HL-60/S4 treated with retinoic acid at 250 ng/mL for 4 days and 3 days (cell line): ENCODE data around the gene ZNF467.

Experiments
- in situ Hi-C: fragments of 300-500 bp; cut with MboI; formaldehyde crosslinking; loops from 2 replicates; pipeline ENCODE4 v1.7.0; 2022; ENCODE audit warnings: low sequenced_read_pairs

Gene ZNF467

DNA sequence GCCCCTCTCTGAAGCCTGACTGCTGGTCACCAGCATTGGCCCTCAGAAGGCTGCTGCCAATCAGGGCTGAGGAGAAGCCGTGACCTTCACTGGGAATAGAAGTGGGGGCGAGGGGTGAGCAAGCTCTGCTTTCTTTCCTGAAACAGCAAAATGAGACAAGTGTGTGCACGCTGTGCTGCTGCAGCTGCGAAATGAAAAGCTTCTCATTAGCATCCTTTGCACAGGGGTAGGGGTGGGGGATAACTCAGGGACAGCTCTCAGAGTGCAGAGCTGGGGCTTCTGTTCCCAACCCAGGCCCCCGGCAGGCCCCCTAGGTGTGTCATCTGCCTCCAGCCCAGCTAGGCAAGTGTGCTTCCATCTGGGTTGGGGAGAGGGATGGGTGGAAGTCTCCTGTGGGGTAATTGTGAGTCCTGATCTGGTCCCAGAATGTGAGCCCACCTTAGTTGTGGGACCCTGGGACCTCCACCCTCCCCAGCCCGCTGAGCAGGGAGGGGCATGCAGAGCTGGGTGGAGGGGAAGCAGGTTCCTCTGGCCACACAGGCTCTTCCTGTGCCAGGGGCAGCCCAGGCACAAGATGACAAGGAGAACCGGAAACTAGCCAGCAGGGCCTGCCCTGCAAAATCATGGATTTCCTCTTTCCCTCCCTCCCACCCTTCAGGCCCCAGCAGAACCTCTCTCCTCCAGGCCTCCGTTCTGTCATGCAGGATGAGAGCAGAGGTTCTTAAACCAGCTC, 22.2 kb downstream of the ZNF467 start:
- in situ Hi-C loops = no loop called here

DNA sequence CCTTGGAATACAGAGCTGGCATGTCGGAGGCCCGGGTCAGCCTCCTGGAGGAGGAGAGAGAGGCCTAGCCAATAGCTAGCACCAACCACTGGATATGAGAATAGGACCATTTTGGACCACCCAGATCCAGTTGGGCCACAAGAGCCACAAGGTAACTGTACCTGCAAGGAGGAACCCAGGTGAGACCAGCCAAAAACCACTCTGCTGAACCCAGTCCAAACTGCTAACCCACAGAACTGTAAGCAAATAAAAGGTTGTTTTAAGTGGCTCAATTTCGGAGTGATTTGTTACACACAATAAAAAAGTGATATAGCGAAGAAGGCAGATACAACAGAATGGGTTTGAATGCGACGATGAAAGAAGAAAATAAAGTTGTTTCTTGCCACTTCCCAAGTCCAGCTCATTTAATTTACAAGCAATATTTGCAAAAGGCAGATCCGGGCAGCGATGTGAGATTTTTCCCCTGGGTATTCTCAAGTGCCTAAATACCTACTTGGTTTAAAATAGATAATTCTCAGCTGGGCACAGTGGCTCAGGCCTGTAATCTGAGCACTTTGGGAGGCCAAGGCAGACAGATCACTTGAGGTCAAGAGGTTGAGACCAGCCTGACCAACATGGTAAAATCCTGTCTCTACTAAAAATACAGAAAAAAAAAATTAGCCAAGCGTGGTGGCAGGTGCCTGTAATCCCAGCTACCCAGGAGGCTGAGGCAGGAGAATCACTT, 23.1 kb downstream of the ZNF467 start:
- in situ Hi-C loops = no loop called here

DNA sequence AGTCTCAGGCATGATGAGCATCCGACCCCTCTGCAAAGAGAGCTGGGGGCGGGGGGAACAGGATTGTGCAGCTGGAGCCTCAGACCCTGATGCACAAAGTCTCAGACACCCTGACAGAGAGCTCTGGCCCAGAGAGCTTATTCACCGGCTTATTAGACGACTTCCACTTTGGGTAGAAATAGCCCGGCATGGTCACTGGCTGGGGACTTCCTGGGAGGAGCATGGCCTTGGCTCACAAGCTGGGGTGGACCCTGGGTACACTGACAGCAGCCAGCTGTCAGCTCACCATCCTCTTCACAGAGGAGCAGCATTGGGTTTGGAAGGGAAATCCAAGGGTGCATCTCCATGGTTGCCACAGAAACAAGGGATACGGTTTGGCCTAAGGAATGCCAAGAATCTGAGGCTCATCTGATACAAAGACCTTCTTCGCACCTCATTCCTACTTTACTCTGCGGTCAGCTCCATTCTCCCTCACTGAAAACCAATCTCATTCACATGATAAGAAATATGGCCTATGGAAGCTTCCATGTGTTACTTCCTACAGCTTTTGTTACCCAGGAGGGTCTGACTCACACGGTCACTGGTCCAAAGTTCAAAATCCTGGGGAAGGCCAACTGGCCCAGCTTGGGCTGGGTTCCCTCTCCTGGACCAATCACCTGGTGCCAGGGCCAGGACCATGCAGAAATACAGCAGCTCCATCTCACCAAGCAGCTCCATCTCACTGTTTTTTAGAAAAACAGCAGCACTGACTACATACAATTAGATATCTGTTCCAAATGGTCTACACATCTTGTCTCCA, 25.1 kb downstream of the ZNF467 start:
- in situ Hi-C loops = no loop called here

DNA sequence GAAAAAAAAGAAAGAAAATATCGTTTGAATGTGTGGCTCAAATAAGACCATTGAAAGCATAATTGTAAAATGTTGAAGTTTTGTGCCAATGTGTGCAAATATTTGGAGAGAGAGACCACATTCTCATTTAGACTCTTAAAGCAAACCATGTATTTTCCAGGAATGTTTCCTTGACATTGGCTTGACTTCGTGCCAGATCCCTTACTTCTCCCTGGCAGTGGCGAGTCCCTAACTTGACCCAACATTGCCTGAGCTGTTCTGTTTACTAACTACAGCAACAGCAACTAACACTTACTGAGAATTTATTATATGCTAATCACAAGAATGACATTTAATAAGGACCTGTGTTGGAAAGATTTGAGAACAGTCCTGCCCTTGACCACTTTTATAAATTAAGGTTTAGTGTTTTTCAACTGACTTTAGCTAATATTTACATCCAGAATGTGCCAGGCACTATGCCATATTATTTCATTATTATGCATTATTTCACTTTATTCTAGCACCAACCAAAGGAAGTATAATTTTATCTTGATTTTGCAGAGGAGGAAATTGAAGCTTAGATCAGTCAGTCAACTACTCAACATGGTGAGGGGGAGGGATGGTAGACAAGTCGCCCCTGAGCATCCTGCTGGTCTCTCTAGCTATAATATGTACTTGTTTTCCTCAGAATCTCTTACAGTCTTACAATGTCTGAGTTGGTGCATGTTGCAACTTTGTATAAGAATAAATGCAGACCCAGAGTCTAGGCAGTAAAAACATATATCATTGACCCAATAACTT, 29.7 kb downstream of the ZNF467 start:
- in situ Hi-C loops = no loop called here

DNA sequence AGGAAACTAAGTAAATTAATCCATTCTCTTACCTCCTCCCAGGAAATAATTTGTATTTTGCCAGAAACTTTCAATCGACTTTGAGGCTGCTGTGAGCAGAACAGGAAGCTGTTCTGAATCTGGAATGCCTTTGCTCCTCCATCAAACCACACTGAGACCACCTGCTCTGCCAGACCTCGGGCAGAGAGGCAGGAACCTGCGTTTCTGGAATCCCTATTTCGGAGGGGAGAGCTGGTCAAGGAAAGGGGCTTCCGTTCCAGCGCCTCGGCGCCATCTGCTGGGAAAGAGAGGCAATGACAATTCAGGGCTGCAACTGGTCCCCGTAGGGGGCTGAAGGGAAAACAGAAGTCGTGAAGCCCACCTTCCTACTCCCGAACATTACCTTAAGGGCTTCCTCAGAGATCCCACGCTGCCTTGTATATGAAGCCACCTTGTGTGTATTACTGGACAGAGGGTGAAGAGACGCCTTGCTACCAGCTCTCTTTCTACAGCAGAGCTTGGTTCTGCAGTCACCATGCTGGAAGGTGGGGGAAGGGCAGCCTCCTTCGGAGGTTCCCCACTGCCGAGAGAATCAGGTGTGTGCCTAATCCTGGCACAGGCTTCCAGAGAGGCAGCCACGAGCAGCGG, 31.2 kb downstream of the ZNF467 start:
- in situ Hi-C loops = no loop called here

DNA sequence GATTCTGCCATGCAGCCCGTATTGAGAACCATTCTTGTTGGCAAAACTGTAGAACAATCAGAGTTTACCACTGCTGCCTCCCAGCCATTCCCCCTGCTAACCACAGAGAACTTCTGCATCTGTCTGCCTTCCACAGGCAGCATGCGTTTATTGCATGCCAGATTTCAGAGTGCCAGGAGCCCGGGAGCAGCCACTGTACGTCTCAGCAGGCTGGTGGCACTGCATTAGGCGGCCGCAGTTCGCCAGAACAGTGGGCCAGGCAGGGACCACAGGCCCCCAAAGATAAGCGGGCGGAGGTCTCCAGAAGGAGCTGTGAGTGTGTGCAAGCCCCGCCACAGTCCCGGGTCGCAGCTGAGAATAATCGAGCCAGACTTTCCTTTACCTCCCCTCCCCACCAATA, 31.8 kb downstream of the ZNF467 start:
- in situ Hi-C loops = no loop called here

DNA sequence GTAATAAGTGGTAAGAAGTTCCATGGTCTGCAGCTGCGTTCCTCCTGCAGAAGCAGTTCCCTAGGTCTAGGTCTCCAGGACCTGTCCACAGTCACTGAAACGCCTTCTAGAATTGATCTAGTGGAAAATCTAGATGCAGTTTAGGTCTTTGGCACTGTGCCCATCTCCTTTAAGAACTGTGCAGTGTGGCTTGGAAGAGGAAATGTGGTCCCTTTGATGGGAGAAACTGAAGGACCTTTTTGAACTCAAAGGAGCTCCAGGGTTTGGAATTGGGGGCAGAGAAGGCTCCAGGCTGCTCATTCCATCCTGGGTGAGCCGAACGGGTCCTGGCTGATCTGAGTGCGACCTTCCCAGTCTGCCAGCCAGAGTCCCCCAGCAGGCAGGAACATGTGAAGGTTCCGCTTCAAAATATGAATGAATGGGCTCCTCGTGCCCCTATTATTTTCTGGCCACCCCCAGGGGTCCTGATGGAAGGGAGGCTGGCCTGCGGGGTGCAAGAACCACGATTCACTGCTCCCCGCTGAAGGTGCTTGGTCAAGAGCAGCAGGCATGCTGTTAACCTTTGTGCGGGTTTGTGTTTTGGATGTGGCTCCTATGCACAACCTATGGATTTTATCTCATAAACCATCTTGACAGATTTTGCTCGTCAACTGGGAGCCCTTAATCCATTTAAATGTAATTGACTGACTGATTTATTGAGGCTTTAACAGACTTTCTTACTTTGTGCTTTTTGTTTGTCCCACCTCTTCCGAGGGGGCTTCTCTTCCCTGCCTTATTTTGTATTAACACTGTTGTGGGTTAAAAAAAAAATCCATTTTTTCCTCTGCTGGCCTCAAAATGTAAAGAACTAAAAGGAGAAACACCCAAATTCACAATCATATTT, 36.7 kb downstream of the ZNF467 start:
- in situ Hi-C loops = no loop called here

DNA sequence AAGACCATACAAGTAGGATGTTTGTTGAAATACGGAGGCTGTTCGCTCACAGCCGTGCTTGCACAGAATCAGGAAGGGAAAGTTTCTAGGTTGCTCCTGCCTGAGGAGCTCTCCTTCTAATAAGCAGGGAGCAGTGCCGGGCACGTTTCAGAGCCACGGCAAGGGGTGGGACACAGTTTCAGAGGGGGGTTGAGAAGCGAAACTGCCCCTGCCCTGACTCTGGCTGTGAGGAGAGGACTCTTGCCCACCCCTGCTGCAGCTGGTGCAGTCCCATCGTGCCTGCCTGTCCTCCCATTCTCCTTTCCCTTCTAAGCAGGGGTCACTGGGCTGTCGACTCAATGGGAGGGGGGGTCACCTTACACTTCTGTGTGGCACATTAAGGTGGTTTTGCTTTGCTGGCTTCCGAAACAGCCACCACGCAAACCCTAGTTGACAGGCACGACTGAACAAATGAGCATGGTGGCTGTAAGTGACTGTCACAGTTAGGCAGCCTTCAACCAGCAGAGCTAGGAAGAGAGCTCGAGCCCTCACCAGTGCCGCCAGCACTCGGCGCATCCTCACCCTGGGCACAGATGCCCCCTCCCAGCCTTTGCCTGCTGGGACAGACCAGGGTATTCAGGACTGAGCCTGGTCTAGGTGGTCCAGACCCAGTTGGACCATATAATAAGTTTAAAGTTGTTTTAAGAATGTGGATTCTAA, 37.5 kb downstream of the ZNF467 start:
- in situ Hi-C loops = no loop called here

DNA sequence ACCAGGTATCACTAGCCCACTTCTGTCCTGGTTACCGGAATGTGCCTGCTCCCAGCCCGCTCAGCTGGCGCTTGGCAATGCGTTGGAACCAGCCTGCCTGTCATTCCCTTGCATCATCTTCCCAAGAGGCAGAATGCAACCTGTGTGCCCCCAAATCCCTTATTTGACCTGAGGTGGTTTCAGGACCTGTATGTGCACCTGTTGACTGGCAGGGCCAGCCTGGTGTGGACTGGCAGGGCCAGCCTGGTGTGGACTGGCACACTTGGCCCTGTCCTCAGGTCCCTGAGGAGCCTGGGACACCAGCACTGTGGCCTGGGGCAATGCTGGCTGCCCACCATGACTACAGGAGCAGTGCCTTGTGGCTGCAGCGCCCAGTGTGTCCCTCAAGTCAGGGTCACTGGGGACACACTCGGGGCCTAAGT, 38.2 kb downstream of the ZNF467 start:
- in situ Hi-C loops = no loop called here

DNA sequence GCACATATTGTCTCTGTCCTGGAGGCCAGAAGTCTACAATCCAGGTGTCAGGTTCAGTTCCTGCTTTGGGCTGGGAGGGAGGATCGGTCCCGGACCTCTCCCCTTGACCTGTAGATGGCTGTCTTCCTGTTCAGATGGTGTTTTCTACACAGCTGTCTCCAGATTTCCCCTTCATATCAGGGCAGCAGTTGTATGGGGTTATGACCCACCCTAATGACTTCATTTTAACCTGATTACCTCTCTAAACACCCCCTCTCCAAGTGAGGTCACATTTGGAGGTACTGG, 38.7 kb downstream of the ZNF467 start:
- in situ Hi-C loops = no loop called here

DNA sequence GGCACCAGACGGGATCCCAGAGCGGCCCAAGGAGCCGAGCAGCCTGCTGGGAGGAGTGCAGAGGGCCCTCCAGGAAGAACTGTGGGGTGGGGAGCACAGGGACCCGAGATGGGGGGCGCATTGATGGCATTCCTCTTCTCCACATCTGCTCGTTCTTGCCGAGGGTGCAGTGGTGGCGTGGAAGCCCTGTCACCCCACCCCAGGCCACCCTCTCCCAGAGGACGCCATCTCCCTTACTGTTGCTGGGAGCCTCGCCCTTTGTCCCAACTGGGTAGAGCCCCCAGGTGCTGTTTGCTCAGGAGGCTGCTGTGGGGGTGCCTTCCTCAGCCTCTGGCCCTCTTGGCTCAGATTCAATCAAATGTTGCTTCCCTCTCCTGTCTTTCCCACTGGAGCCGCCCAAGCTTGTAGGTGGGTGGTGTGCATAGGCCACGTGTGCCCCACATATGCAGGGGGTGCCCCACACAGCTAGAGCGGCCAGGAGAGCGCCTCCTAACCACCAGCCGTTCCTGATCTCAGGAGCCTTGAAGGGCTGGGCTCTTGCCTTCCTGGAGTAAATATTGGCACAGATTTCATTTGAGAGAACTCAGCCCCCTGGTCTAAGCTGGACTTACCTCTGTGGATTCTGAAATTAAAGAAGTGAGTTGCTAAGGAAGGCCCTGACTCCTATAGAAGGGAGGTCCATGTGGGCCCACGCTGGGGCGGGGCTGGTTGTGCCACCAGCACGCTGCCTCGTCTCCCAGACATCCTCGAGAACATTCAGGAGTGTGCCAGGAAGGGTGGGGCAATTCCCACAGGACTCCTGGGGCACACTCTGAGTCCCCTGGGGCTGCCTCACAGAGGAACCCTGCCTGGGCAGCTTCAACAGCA, 39.2 kb downstream of the ZNF467 start:
- in situ Hi-C loops = no loop called here

DNA sequence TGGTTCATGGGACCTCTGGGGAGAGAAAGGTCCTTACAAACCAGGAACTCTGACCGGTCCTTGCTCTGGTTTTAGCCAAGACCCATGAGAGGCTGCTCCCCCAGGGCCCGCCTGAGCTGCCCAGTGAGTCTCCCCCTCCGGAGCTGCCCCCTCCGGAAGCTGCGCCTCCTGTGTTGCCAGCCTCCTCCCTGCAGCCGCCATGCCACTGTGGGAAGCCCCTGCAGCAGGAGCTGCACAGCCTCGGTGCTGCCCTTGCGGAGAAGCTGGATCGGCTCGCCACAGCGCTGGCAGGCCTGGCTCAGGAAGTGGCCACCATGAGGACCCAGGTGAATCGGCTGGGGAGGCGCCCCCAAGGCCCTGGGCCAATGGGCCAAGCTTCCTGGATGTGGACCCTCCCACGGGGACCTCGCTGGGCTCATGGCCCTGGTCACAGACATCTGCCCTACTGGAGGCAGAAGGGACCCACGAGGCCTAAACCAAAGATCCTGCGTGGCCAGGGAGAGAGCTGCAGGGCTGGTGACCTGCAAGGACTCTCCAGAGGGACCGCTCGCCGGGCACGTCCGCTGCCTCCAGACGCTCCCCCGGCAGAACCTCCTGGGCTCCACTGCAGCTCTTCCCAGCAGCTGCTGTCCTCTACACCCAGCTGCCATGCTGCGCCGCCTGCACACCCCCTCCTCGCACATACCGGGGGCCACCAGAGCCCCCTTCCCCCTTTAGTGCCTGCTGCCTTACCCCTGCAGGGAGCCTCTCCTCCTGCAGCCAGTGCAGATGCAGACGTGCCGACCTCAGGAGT, 40.1 kb downstream of the ZNF467 start:
- in situ Hi-C loops = no loop called here

DNA sequence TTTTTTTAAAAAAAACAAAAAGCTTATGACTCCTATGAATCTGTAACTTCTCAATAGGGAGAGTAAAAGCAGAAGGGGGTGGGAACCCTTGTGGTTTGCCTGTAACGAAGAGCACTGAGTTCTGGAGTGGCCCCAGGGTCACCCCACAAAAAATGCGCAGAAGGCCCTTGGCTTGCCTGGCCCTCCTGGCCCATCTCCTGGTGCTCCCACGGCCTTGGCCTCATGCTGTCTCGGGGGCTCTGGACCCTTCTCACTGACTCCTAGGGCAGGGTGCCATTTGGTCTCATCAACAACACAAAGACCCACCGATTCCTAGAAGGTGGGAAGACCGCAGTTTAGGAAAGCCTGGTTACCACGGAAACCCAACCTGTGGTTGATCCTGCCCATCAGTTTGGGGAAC, 40.8 kb downstream of the ZNF467 start:
- in situ Hi-C loops = no loop called here

DNA sequence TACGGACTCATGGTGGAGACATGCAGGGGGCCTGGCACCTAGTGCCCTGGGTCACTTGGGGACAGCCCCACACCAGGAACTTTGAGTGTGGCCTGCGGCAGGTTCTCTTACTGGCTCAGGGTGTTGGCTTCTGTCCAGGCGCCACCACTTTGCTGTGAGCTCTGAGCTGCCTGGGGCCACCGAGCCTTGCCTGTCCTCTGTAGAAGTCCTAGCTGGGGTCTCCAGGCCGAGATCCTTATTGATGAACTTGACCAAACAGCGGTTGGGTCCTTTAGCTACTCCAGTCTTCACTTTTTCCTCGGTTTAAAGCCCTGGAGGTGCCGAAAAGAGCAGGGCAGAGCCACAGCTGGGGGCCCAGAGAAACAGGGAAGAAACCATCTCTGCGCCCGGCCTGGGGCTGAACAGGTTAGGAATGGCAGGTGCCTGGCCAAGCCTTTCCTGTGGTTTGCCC, 41.3 kb downstream of the ZNF467 start:
- in situ Hi-C loops = no loop called here

DNA sequence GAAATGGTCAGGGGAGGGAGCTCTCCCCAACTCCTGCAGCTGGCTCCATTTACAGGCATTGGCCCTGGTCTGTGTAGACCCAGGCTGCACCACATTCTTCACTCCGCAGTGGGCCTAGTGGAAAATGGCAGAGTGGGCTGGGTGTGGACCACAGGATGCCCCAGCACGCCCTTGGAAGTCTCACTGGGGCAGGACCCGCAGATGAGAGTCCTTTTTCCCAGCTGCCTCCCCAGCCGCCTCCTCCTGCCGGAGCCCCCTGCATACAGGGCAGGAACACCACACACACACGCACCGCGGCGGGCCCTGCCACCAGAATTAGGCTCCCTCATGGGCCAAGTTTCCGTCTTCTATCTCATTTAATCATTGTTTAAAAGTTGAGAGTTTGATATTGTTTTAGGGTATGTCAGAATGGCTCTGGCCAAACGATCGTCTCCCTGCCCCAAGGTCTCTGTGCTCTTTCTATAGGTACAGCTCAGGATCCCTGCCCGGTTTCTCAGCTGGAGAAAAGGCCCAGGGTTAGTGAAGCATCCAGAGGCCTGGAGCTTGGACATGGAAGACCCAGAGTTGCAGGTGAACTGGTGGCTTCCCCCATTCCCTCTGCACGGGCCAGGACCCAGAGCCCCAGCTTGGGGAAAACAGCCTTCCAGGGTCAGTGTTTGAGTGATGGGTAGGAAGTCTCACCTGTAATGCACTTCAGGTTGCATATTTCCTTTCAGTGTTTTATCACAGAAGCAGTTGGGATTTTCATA, 42.0 kb downstream of the ZNF467 start:
- in situ Hi-C loops = no loop called here

DNA sequence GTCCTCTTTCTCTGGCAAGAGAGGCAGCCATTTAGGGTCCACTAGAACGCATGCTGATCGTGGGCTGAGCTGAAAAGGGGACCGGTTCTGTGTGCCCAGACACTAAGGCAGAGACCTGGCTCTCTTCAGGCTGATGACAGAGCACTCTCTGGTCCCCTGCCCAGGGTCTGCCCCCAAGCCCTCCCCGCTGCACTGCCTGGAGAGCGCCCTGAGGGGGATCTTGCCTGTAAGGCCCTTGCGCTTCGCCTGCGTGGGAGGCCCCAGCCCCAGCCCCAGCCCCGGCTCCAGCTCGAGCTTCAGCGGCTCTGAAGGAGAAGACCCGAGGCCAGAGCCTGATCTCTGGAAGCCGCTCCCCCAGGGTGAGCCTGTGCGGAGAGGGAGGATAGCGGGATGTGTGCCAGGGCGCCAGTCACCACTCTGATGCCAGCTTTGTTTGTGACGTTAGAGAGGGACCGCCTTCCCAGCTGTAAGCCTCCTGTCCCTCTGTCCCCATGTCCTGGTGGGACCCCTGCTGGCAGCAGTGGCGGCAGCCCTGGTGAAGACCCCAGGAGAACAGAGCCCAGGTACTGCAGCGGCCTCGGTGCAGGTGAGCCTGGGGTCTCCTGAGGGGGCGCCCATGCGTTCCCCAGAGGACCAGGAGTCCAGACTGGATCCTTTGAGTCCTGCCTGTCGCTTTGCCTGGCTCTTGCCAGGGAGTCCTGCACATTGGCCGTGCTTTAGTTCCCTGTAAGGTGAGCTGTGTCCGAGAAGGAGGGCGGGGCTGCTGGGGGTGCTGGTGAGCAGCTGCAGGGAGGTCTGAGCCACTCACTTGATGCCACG, 43.2 kb downstream of the ZNF467 start:
- in situ Hi-C loops = no loop called here
